Stimulated activated naive CD8-positive, alpha-beta T cell treated with anti-CD3 and anti-CD28 coated beads, Interleukin-15, Interleukin-2, amounts not matched to agents 100 ng/mL and 50 ng/mL, for 24 hours (primary cell): ENCODE measurements around the gene CTBP2.
"Not testable (repeated sequence)": the region's sequence is repeated elsewhere in the genome, so short reads cannot be mapped to it uniquely, and the experiment has no call there.

Experiments used
- H3K27ac Mint-ChIP-seq: one replicate; pipeline ENCODE4 v1.8.0; 2021; ENCODE audit warnings: mild to moderate bottlenecking, mixed read lengths
- H3K27me3 Mint-ChIP-seq: one replicate; pipeline ENCODE4 v1.8.0; 2021; ENCODE audit warnings: mixed read lengths
- H3K36me3 Mint-ChIP-seq: one replicate; pipeline ENCODE4 v1.8.0; 2021; ENCODE audit warnings: low read depth, mixed read lengths
- H3K4me1 Mint-ChIP-seq: one replicate; pipeline ENCODE4 v1.8.0; 2021; ENCODE audit warnings: low read depth, mixed read lengths
- H3K4me3 Mint-ChIP-seq: one replicate; pipeline ENCODE4 v1.8.0; 2021; ENCODE audit warnings: mild to moderate bottlenecking, mixed read lengths
- H3K9me3 Mint-ChIP-seq: one replicate; pipeline ENCODE4 v1.8.0; 2021; ENCODE audit warnings: mixed read lengths

The CTBP2 gene

DNA sequence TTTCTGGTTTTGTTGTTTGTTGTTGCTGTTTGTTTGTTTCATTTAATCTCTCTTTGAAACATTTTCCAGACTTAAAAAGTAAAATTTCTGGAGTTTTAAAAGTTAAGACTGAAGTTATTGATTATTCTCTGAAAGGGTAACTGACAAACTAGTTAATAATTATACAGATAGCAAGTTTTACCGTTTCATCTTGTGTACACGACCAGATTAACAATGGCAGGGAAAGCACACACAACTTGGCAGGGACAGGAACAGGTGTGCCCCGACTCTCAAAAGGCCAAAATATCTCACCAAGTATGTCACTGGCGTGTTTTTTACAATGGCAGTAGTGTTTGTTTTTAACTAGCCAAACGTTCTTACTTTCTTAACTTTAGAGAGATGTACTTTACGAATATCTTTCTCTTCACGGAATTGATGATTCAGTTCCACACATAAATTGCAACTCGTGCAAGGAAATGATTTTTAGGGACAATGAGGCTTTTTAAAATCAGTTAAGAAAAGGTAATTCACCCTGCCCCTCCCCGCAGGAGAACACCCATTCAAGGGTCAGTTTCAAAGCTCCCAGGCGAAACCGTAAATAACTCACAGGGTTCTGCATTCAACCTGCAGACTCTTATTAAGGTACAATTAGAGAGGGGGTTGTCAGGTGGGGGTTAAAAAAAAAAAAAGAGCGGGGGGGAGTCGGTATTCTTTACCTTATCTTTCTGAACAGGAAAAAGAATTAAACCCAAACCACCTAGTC lies 3.5 kb downstream of the CTBP2 start:
- Mint-ChIP-seq H3K27me3 (peaks cover 57% of the 10 kb centered on the region), H3K4me3 (peak overlapping the region; percentile 25)

DNA sequence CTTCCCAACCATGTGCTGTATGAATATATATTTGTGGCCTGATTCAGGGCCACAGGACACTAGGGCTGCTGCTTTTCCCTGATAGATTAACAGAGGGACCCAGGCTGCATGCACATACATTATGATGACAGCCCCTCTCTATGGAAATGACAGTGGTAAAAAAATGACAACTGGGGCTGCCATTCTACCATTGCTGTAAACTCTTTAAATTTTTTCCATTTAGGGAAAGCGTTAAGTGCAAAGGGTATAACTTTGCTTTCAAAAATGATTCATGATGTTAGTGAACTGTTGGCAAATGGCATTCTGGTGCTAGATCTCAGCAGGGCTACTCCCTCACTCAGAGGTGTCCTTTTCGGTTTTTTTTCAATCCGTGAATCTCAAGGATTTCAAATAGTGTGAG lies 4.2 kb downstream of the CTBP2 start:
- Mint-ChIP-seq H3K27me3 (peaks cover 57% of the 10 kb centered on the region), H3K4me1 (peaks cover 13% of the 10 kb centered on the region)

More for the DNA sequence above, 3.5 kb downstream of the CTBP2 start:
- no peaks in the 10 kb centered on the region for H3K9me3 Mint-ChIP-seq
- H3K27ac Mint-ChIP-seq: no peak overlapping the region
- peaks cover 13% of the 10 kb centered on the region for H3K4me1 Mint-ChIP-seq
- H3K36me3 Mint-ChIP-seq: no peaks in the 10 kb centered on the region

DNA sequence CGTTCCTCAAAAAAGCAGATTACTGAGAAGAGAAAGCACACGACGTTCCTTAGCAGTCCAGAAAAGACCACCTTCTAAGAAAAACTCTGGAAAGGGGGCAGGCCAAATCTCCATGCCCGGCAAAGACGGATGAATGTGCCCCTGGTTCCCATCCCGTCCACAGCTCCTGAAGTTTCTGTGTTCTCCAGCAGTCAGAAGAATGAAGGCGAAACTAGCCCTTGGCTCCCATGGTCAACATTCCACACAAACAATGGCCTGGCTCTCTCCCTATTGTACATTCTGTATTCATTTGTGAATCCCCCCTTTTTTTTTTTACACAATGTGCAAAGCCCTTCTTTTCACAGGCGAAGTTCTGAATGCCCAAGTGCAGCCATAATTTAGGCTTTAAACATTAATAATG lies 5.3 kb downstream of the CTBP2 start:
- Mint-ChIP-seq H3K4me1 (peaks cover 15% of the 10 kb centered on the region), H3K9me3 (no peaks in the 10 kb centered on the region), H3K27me3 (peaks cover 64% of the 10 kb centered on the region), H3K36me3 (no peaks in the 10 kb centered on the region), H3K27ac (no peak overlapping the region), H3K4me3 (no peak overlapping the region)

More for the DNA sequence above, 4.2 kb downstream of the CTBP2 start:
- no peaks in the 10 kb centered on the region for H3K36me3 Mint-ChIP-seq
- no peak overlapping the region for H3K4me3 Mint-ChIP-seq
- no peaks in the 10 kb centered on the region for H3K9me3 Mint-ChIP-seq
- no peak overlapping the region for H3K27ac Mint-ChIP-seq

GRCh38 chr10:125154529-125154928 lies 5.8 kb downstream of the CTBP2 start:
- Mint-ChIP-seq H3K4me1 (peaks cover 18% of the 10 kb centered on the region), H3K27ac (no peak overlapping the region), H3K36me3 (no peaks in the 10 kb centered on the region), H3K9me3 (no peaks in the 10 kb centered on the region), H3K4me3 (no peak overlapping the region), H3K27me3 (peaks cover 68% of the 10 kb centered on the region)

- peaks cover 18% of the 10 kb centered on the region for H3K4me1 Mint-ChIP-seq
- no peak overlapping the region for H3K4me3 Mint-ChIP-seq
- no peaks in the 10 kb centered on the region for H3K36me3 Mint-ChIP-seq
- no peaks in the 10 kb centered on the region for H3K9me3 Mint-ChIP-seq
- peaks cover 68% of the 10 kb centered on the region for H3K27me3 Mint-ChIP-seq
- H3K27ac Mint-ChIP-seq: no peak overlapping the region
These were observed 6.5 kb downstream of the CTBP2 start for GRCh38 chr10:125153703-125154490.

GRCh38 chr10:125152450-125153368 lies 7.7 kb downstream of the CTBP2 start:
- Mint-ChIP-seq H3K27me3 (peaks cover 71% of the 10 kb centered on the region), H3K4me3 (no peak overlapping the region), H3K36me3 (no peaks in the 10 kb centered on the region), H3K27ac (no peak overlapping the region), H3K4me1 (peaks cover 19% of the 10 kb centered on the region), H3K9me3 (no peaks in the 10 kb centered on the region)

- Mint-ChIP-seq H3K27me3 (peaks cover 69% of the 10 kb centered on the region), H3K4me3 (no peak overlapping the region)
These were observed 8.6 kb downstream of the CTBP2 start for GRCh38 chr10:125151553-125152449.

DNA sequence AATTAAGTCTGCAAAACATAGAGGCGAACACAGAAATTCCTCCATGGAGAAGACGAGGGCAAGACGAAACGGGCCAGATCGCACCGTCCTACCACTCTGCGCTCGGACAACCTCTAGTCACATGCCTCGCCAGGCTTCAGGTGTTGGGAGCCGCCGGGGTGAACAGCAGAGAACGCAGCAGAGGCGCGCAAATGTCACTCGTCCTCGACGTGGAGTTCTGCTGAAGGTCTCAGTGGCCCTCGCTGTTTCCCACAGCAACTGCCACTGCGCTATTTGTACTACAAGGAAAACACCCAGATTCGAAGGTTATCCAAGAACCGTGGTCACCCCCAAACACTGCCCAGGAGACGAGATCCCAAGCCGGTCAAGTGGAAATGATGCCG lies 9.2 kb downstream of the CTBP2 start:
- Mint-ChIP-seq H3K27me3 (peaks cover 68% of the 10 kb centered on the region), H3K4me3 (no peak overlapping the region), H3K9me3 (no peaks in the 10 kb centered on the region), H3K27ac (no peak overlapping the region), H3K4me1 (peaks cover 24% of the 10 kb centered on the region), H3K36me3 (no peaks in the 10 kb centered on the region)

More at GRCh38 chr10:125151553-125152449, 8.6 kb downstream of the CTBP2 start:
- peaks cover 20% of the 10 kb centered on the region for H3K4me1 Mint-ChIP-seq
- no peaks in the 10 kb centered on the region for H3K9me3 Mint-ChIP-seq
- H3K36me3 Mint-ChIP-seq: no peaks in the 10 kb centered on the region
- H3K27ac Mint-ChIP-seq: no peak overlapping the region

- H3K4me1 Mint-ChIP-seq: peaks cover 24% of the 10 kb centered on the region
- H3K27me3 Mint-ChIP-seq: peaks cover 62% of the 10 kb centered on the region
- not testable (repeated sequence) for H3K27ac Mint-ChIP-seq, H3K4me3 Mint-ChIP-seq, H3K36me3 Mint-ChIP-seq, H3K9me3 Mint-ChIP-seq
These were observed 9.8 kb downstream of the CTBP2 start for GRCh38 chr10:125150376-125151083.

DNA sequence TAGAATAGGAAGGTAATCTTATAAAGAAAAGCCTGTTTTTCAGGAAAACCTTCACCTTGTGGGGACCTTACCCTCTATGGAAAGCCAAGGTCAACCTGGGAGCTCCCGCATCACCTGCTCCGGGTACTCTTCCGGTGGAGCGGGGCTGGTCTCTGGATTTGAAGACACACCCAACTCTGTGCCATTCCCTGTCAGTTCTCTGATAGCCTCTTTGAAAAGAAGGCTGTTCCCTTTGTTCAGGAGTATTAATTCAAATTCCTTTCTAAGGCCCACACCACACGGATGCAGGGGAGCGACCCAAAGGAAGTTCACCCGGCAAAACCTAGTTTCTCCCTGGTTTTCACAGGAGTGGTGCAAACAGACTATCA lies 10.7 kb downstream of the CTBP2 start:
- Mint-ChIP-seq H3K27ac (no peak overlapping the region), H3K4me3 (no peak overlapping the region), H3K9me3 (no peaks in the 10 kb centered on the region), H3K36me3 (no peaks in the 10 kb centered on the region), H3K4me1 (peaks cover 27% of the 10 kb centered on the region), H3K27me3 (peaks cover 58% of the 10 kb centered on the region)

GRCh38 chr10:125149036-125149679 lies 11.2 kb downstream of the CTBP2 start:
- Mint-ChIP-seq H3K4me1 (peaks cover 32% of the 10 kb centered on the region), H3K9me3 (no peaks in the 10 kb centered on the region), H3K4me3 (no peak overlapping the region), H3K27ac (no peak overlapping the region), H3K27me3 (peaks cover 59% of the 10 kb centered on the region), H3K36me3 (no peaks in the 10 kb centered on the region)

GRCh38 chr10:125148528-125148927 lies 11.8 kb downstream of the CTBP2 start:
- Mint-ChIP-seq H3K27ac (no peak overlapping the region), H3K4me3 (no peak overlapping the region), H3K36me3 (no peaks in the 10 kb centered on the region), H3K27me3 (peaks cover 59% of the 10 kb centered on the region), H3K9me3 (no peaks in the 10 kb centered on the region), H3K4me1 (peaks cover 32% of the 10 kb centered on the region)

GRCh38 chr10:125147971-125148439 lies 12.4 kb downstream of the CTBP2 start:
- Mint-ChIP-seq H3K4me3 (no peak overlapping the region), H3K27ac (no peak overlapping the region), H3K9me3 (no peaks in the 10 kb centered on the region), H3K36me3 (no peaks in the 10 kb centered on the region), H3K4me1 (peaks cover 32% of the 10 kb centered on the region), H3K27me3 (peaks cover 54% of the 10 kb centered on the region)
